Measurements from ENCODE around the gene PSPC1.
"Not testable (repeated sequence)": the region's sequence is repeated elsewhere in the genome, so short reads cannot be mapped to it uniquely, and the experiment has no call there.

Gene PSPC1

DNA sequence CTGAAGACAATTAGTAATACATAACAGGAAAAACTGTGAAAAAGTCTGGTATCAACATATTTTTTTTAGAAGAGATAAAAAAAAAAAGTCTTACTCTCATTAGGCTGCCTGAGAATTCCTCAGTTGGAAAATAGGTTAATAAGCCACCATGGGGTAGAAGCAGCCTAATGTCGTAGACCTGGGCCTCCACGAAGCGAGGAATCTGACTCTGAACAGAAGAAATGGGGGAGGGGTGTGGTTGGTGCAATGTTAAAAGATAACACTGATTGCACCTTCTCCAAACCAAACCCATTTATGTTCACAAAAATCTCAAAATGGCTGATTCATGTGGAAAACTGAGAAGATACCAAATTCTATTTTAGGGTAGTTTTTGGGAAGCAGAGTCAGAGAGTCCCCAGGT, 86.9 kb downstream of the PSPC1 start:
- no peak for DNase-seq

DNA sequence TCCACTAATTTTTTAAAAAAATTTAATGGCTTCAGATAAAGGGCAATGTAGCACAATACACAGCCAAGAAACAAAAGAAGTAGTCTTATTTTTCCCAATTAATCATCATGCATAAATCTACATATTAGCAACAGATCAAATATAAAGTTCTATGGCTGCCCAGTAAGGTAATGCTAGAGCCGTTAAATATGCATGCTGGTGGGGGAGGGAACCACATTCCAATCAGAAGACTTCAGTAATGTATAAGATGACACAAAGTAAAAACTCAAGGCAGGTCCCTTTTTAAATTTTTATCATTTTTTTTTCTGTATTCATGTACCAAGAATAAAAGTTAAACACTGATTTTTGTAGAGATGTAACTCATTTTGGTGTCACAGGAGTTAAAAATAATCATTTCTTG, 87.3 kb downstream of the PSPC1 start:
- TF ChIP-seq POLR2A (IDR thresholded peaks at IDR 0.05; ENCODE audit: low read length) (no peak), GATA1 (IDR thresholded peaks at IDR 0.05; ENCODE audit: low read depth, low read length) (no peak)
- no peak for DNase-seq

More for the DNA sequence above, 86.9 kb downstream of the PSPC1 start:
- no peak for TF ChIP-seq GATA1 (IDR thresholded peaks at IDR 0.05; ENCODE audit: low read depth, low read length)
- TF ChIP-seq POLR2A (IDR thresholded peaks at IDR 0.05; ENCODE audit: low read length) = no peak

DNA sequence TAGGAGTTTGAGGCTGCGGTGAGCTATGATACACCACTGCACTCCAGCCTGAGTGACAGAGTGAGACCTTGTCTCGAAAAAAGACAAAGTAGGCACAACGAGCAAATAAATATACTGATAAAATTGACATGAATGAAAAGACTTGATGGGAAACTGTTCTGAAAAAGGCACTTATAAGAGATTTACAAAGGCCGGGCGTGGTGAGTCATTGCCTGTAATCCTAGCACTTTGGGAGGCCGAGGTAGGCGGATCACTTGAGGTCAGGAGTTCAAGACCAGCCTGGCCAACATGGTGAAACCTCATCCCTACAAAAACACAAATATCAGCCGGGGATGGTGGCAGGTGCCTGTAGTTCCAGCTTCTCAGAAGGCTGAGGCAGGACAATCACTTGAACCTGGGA, 91.3 kb downstream of the PSPC1 start:
- not testable (repeated sequence) for DNase-seq

GRCh38 chr13:19685437-19685836, 97.3 kb downstream of the PSPC1 start:
- no peak for DNase-seq
- no peak for TF ChIP-seq POLR2A (IDR thresholded peaks at IDR 0.05; ENCODE audit: low read length)
- no peak for TF ChIP-seq GATA1 (IDR thresholded peaks at IDR 0.05; ENCODE audit: low read depth, low read length)

- TF ChIP-seq GATA1 (IDR thresholded peaks at IDR 0.05; ENCODE audit: low read depth, low read length) (no peak), POLR2A (IDR thresholded peaks at IDR 0.05; ENCODE audit: low read length) (no peak)
- DNase-seq = no peak
Observed at GRCh38 chr13:19685034-19685433, 97.7 kb downstream of the PSPC1 start.

GRCh38 chr13:19681517-19681916, 101.2 kb downstream of the PSPC1 start:
- DNase-seq = no peak
- no peak for TF ChIP-seq POLR2A (IDR thresholded peaks at IDR 0.05; ENCODE audit: low read length)
- TF ChIP-seq GATA1 (IDR thresholded peaks at IDR 0.05; ENCODE audit: low read depth, low read length) = no peak

DNA sequence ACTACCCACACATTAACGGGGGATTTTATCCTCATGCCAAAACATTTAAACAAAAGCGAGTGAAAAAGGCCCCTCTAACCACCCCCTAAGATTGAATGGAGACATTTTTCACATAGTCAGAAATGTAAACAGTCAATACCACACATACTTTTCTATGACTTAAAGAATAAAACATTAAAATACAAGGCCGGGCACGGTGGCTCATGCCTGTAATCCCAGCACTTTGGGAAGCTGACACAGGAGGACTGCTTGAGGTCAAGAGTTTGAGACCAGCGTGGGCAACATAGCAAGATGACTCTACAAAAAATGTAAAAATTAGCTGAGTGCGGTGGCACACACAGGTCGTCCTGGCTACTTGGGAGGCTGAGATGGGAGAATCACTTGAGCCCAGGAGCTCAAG, 102.0 kb downstream of the PSPC1 start:
- no peak for DNase-seq
- TF ChIP-seq GATA1 (IDR thresholded peaks at IDR 0.05; ENCODE audit: low read depth, low read length) = no peak
- TF ChIP-seq POLR2A (IDR thresholded peaks at IDR 0.05; ENCODE audit: low read length) = no peak

DNA sequence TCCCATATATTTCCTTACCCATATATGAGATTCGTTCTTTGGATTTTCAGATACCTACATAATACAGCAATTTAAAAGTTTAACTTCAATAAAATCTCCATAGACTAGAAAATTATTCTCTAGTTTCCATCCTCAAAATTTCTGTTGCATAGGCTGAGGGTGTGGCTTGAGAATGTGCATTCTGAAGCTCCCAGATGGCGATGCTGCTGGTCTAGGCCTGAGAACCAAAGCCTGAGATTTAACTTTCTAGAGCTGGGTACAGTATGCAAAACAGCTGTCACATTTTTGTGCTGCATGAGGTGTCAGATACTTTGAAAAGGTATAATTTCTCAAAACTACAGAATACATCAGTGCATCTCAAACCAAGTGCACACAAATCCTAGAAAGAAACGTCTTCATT, 106.6 kb downstream of the PSPC1 start:
- TF ChIP-seq GATA1 (IDR thresholded peaks at IDR 0.05; ENCODE audit: low read depth, low read length) (no peak), POLR2A (IDR thresholded peaks at IDR 0.05; ENCODE audit: low read length) (no peak)
- DNase-seq = no peak

DNA sequence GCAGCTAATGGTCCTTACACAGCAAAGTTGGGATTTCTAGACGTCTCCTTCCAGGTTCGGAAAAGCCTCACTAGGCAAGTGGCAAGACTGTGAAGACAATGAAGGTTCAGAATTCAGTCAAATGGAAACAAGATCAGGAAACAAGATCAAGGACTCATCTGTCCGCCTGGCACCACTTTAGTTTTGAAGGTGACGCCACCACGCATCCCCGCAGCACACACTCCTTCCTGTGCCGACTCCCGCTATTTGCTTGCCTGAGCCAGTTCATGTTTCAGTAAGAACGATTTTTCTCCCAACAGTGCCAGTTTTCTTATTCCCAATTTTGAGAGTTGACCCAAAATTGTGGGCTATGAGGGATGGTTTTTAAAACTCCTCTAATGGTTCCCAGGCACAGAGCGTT, 107.8 kb downstream of the PSPC1 start:
- DNase-seq = no peak
- no peak for TF ChIP-seq GATA1 (IDR thresholded peaks at IDR 0.05; ENCODE audit: low read depth, low read length)
- TF ChIP-seq POLR2A (IDR thresholded peaks at IDR 0.05; ENCODE audit: low read length) = no peak

DNA sequence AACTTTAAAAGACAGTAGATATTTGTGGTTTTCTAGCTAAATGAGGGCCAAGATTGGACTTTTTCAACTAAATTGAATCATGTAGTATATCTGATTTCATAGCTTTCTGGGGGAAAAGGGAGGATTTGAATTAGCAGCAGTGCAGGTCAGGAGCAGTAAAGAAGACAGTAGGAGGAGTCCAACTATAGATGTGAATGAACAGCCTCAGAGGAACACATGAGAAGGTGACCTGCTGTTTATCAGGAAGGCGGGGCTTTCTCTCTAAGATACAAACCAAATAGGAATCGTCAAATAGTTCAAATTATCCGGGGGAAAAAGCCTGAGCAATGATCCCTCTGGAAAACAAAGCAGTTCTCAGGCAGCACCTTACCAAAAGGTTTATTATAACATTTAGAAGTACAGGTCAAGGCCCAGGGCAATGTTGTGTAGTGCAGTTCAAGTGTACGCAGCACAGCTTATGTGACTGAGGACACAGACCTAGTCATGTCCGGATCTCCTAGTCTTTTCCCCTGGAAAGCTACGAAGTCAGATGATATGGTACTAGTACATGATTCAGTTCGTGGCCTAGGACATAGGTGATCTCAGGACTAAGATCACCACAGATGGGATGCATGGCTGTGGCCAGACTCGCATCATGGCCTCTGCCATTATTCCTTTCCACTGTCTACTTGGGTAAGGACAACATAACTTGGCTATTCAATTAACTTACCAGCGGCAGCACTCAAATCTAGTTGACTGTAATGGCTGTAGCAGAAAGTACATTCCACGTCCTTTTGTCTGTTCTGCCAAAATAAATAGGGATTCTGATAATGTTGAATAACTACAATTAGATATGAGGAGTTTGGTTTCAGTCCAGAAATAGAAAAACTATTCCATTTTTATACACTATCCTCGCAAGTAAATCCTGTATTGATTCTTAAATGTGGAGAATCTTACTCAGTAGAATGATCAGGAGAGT, 109.0 kb downstream of the PSPC1 start:
- TF ChIP-seq GATA1 (IDR thresholded peaks at IDR 0.05; ENCODE audit: low read depth, low read length) = no peak
- TF ChIP-seq POLR2A (IDR thresholded peaks at IDR 0.05; ENCODE audit: low read length) = no peak
- DNase-seq = no peak

DNA sequence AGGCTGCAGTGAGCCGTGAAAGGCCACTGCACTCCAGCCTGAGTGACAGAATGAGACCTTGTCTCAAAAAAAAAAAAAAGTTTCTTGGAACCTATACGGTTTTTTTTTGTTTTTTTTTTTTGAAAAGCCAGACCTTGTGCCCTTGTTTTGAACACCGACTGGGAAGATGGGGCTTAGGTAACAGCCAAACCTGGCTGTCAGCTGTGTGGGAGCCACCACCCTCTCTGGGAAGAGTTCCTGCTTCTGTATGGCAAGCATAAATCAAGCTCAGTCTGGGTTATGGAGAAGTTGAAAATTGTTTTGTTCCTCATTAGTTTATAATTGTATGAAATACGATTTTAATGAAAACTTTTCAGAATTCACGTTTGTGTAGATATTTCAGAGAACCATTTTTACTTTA, 109.8 kb downstream of the PSPC1 start:
- TF ChIP-seq GATA1 (IDR thresholded peaks at IDR 0.05; ENCODE audit: low read depth, low read length) (no peak), POLR2A (IDR thresholded peaks at IDR 0.05; ENCODE audit: low read length) (no peak)
- DNase-seq = no peak

- no peak for DNase-seq
- no peak for TF ChIP-seq POLR2A (IDR thresholded peaks at IDR 0.05; ENCODE audit: low read length)
- no peak for TF ChIP-seq GATA1 (IDR thresholded peaks at IDR 0.05; ENCODE audit: low read depth, low read length)
Observed at GRCh38 chr13:19670147-19670546, 112.6 kb downstream of the PSPC1 start.

DNA sequence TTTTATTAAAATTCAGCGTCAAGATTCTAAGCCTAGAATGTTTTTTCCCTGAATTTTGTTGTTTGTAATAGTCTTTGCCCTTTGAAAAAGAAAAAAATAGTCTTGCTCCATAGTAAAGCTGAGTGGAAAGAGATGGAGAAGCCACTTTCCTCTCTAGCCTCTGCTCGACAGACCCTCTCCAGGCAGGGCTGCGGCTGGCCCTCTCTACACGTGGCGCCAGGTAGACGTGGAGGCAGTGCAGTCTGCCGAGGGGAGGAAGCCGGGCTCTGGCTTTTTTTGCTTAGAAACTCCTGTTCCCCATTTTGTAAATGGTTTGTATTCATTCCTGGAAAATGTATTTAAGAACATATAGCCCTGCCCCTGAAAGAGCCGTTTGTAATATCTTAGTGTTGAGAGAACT, 114.0 kb downstream of the PSPC1 start:
- TF ChIP-seq POLR2A (IDR thresholded peaks at IDR 0.05; ENCODE audit: low read length) = no peak
- no peak for TF ChIP-seq GATA1 (IDR thresholded peaks at IDR 0.05; ENCODE audit: low read depth, low read length)
- DNase-seq = no peak

DNA sequence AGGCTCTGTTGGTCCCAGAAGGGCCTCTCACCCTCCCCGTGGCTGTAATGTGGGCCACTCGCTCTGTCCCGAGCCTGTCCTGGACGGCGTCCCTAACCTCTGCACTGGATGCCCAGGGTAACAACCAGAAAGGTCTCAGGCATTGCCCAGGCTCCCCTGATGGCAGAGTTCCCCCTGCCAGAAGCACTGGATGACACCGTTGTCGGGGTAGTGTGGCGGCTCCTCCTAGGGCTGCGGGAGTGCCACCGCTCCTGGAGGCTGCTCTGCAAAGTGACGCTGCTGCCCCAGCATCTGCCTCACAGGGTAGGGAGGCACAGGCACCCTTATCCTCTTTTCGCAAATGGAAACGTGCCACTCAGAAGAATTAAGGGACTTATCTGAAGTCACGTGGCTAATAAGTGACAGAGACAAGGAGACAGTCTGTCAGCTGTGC, 117.3 kb downstream of the PSPC1 start:
- no peak for DNase-seq
- TF ChIP-seq GATA1 (IDR thresholded peaks at IDR 0.05; ENCODE audit: low read depth, low read length) (no peak), POLR2A (IDR thresholded peaks at IDR 0.05; ENCODE audit: low read length) (no peak)
